OCI-LY7 (cell line): ENCODE measurements around the gene PLEKHF1. TPM values are rescaled to one million over a fixed set of nuclear protein-coding genes. Genes with fewer than 3 reads are reported as not detected.

Experiments
- BruUV-seq: library from RNA; stranded (reverse); fragments of 400-500 nt; replicated peaks from 2 replicates; lab custom pipeline; 2021; lab: Mats Ljungman, UMichigan
- CTCF ChIA-PET: fragments of 300-600 bp; sonication (Branson Sonifier 250); formaldehyde crosslinking; loops from one replicate; lab custom pipeline; 2022; ENCODE audit warnings: antibody characterized with exemption; ENCODE audit not compliant: unreplicated experiment; lab: Charles Lee
- POLR2A ChIA-PET: fragments of 300-600 bp; sonication (Branson Sonifier 250); formaldehyde crosslinking; loops from one replicate; lab custom pipeline; 2022; ENCODE audit warnings: antibody characterized with exemption; lab: Charles Lee
- DNase-seq: peaks from one replicate; pipeline ENCODE4 v3.0.0-alpha.2; 2015; ENCODE audit warnings: low spot score
- H2AFZ ChIP-seq: fragments of 200-600 bp; sonication (generic), shearing (Covaris generic); 2 replicates; pipeline ENCODE4 v1.6.1; 2014; ENCODE audit warnings: mild to moderate bottlenecking, antibody characterized with exemption, low read length, moderate library complexity
- H3K27ac ChIP-seq: fragments of 200-600 bp; sonication (generic); 2 replicates; pipeline ENCODE4 v1.5.1; 2014; ENCODE audit warnings: mixed run types, low read depth, mild to moderate bottlenecking, moderate library complexity, low read length, inconsistent platforms; ENCODE audit not compliant: poor library complexity, severe bottlenecking
- H3K36me3 ChIP-seq: fragments of 200-600 bp; sonication (generic); 2 replicates; pipeline ENCODE4 v1.6.1; 2014; ENCODE audit warnings: mild to moderate bottlenecking, antibody characterized with exemption, low read length, moderate library complexity, mixed read lengths; ENCODE audit not compliant: insufficient read depth
- H3K4me1 ChIP-seq: fragments of 200-600 bp; sonication (generic); 2 replicates; pipeline ENCODE4 v1.5.1; 2014; ENCODE audit warnings: mild to moderate bottlenecking, low read length; ENCODE audit not compliant: insufficient read depth, poor library complexity, severe bottlenecking
- H3K4me2 ChIP-seq: fragments of 200-600 bp; sonication (generic); 2 replicates; pipeline ENCODE4 v1.6.1; 2014; ENCODE audit warnings: mild to moderate bottlenecking, low read length
- H3K4me3 ChIP-seq: fragments of 200-600 bp; sonication (generic); 2 replicates; pipeline ENCODE4 v1.5.1; 2014; ENCODE audit warnings: mild to moderate bottlenecking, low read depth, low read length; ENCODE audit not compliant: poor library complexity, severe bottlenecking
- H3K79me2 ChIP-seq: fragments of 200-600 bp; sonication (generic); 2 replicates; pipeline ENCODE4 v1.6.1; 2016; ENCODE audit warnings: low read depth, mild to moderate bottlenecking, low read length, moderate library complexity, mixed read lengths; ENCODE audit not compliant: insufficient read depth
- H3K9me2 ChIP-seq: fragments of 200-600 bp; sonication (generic); 2 replicates; pipeline ENCODE4 v1.6.1; 2016; ENCODE audit warnings: mild to moderate bottlenecking, low read length, mixed read lengths; ENCODE audit not compliant: insufficient read depth
- H3K9me3 ChIP-seq: fragments of 200-600 bp; sonication (generic); 2 replicates; pipeline ENCODE4 v1.6.1; 2014; ENCODE audit warnings: mild to moderate bottlenecking, mixed run types, low read length, mixed read lengths
- H4K20me1 ChIP-seq: fragments of 200-600 bp; sonication (generic); 2 replicates; pipeline ENCODE4 v1.6.1; 2014; ENCODE audit warnings: mild to moderate bottlenecking, antibody characterized with exemption, low read length, moderate library complexity, mixed read lengths; ENCODE audit not compliant: insufficient read depth
- CTCF ChIP-seq: fragments of 200-600 bp; sonication (generic); conservative IDR thresholded peaks from 2 replicates; pipeline ENCODE4 v1.5.1; 2014; ENCODE audit warnings: mild to moderate bottlenecking, antibody characterized with exemption, low read length, moderate library complexity, mixed read lengths
- EZH2phosphoT487 ChIP-seq: fragments of 200-600 bp; sonication (generic); IDR thresholded peaks from 2 replicates; pipeline ENCODE4 v1.6.1; 2018; ENCODE audit warnings: low read depth, borderline replicate concordance, mild to moderate bottlenecking, mixed run types, antibody characterized with exemption, low read length, moderate library complexity, mixed read lengths
- intact Hi-C: fragments of 100-400 bp; cut with micrococcal nuclease; formaldehyde crosslinking; loops from one replicate; pipeline ENCODE4 v1.10.0; 2022; ENCODE audit not compliant: unreplicated experiment
- total RNA-seq, 2 experiments: library from RNA; depleted of rRNA in 1 of 2; stranded (reverse); fragments of >200 nt in 1 of 2; shearing (Covaris generic) in 1 of 2; gene quantifications; 2 replicates each; pipeline ENCODE4 v1.2.3, GENCODE V29; 2014 to 2022

Gene PLEKHF1
- total RNA-seq, 2 experiments from 2014 or later: 5.0 to 7.0 TPM

DNA sequence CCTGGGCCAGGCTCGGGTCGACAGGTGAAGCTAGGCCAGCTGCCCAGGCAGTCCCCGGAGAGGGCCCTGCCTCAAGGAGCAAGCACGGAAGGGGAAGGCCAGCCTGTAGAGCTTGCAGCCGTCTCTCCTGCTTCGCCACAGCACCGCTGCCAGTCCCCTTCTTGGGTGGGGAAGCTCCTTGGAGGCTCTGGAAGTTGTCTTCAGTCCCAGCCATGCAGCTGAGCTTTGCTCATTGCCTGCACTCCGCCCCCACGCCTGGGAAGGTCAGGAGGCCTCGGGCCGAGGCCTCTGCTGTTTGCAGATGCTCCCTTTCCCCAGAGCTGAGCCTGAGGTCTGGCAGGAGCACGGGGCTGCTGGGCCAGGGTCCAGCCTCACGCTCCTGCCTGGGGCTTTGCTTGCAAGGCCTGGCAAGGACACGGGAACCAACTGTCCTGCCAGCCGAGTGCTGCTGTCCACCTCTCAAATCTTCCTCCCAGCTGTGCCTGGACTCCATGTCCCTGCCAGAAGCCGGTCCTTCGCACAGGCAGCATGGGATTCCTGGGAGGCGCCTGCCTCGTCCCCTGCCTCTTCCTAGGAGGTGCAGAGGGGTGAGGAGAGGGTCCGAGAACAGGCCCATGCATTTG lies 13.3 kb downstream of the PLEKHF1 start:
- BruUV-seq: no TSS peak
- H3K36me3 ChIP-seq: peaks cover 4% of the 10 kb centered on the region; the same call in 1 of the 2 replicates
- no peaks in the 10 kb centered on the region for H3K9me3 ChIP-seq
- ChIA-PET CTCF (interaction anchor here (0.7 kb wide), 1 partner anchor 73 kb away, joined by 3 read pairs; no protein-coding TSS in a partner anchor), POLR2A (interaction anchor here (0.6 to 1.8 kb wide), 2 partner anchors 13 to 91 kb away, joined by 3 to 5 read pairs; partner anchors contain the start of gene PLEKHF1)
- H3K4me1 ChIP-seq: peaks cover 21% of the 10 kb centered on the region
- H3K4me2 ChIP-seq: no peak overlapping the region
- intact Hi-C loops: no loop called here
- H3K27ac ChIP-seq: no peak overlapping the region
- no peak overlapping the region for H3K4me3 ChIP-seq
- no peaks in the 10 kb centered on the region for H3K9me2 ChIP-seq
- no peak overlapping the region for H2AFZ ChIP-seq
- H4K20me1 ChIP-seq: no peaks in the 10 kb centered on the region
- no peaks in the 10 kb centered on the region for H3K79me2 ChIP-seq
- DNase-seq: no peak
- no peak for TF ChIP-seq CTCF
- no peak for TF ChIP-seq EZH2phosphoT487

DNA sequence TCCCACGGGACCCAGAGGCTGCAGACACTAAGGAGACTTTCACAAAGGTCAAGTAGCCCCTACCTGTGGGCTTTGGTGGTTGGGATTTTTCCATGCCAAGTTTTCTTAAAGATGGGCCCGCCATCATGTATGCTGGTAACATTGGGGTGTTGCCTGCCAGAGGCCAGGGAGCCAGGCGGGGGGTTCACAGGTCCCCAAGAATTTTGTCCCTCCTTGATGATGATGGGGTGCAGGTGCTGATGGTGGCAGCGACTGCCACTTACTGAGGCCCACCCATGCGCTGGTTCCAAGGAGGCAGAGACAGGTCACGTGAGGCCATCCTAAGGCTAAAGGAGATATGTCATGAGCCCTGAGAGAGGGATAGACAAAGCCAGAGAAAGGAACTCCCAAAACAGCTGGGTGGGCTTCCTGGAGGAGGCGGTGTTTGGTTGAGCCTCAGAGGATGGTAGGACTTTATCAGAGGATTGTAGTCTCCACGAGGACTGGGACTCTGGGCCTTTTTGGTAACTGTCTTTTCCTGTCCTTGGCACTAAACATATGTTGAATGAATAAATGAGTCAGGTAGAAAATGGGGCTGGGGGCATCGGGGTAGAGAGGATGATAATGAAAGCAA lies 14.4 kb downstream of the PLEKHF1 start:
- Histone ChIP-seq H3K9me3 (no peaks in the 10 kb centered on the region), H4K20me1 (no peaks in the 10 kb centered on the region), H3K36me3 (peaks cover 4% of the 10 kb centered on the region; the same call in 1 of the 2 replicates), H3K4me2 (no peak overlapping the region), H3K4me3 (no peak overlapping the region), H2AFZ (no peak overlapping the region), H3K9me2 (no peaks in the 10 kb centered on the region), H3K4me1 (peaks cover 21% of the 10 kb centered on the region), H3K79me2 (no peaks in the 10 kb centered on the region), H3K27ac (no peak overlapping the region)
- intact Hi-C loops: no loop called here
- ChIA-PET POLR2A (no interaction called here), CTCF (interaction anchor here (0.5 kb wide), 1 partner anchor 1245 kb away, joined by 3 read pairs; no protein-coding TSS in a partner anchor)
- TF ChIP-seq CTCF (no peak), EZH2phosphoT487 (no peak)
- no TSS peak for BruUV-seq
- DNase-seq: no peak
